HG03196 (cell line): Measurements from ENCODE around the gene GK2.

ENCODE experiments used
- ATAC-seq: cut with Tn5 transposase; IDR thresholded peaks from one replicate; pipeline ENCODE4 v1.9.1; 2021; ENCODE audit not compliant: unreplicated experiment

GK2 gene

DNA sequence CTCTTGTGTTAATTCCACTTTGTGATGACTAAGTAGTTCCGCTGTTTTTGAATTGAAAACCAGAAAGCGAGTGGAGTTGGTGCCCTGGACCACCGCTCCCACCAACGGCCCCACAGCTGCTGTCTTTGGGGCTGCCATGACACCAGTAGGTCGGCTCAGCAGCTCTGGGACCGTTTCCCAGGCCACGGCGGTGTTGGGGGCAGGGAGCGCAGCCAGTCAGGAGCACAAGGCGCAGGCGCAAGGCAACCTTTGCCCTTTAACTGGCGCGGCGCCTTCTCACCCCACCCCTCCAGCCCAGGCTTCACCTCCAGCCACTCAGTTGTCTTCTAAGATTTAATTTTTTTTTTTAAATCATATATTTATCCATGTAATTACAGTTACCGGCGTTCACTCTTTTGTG, at the start of gene GK2:
GK2 (minus strand) TSS at position 166 of the 400 bp plus-strand sequence; CDS start at position 138, 28 bp downstream.
- ATAC-seq, result no peak

DNA sequence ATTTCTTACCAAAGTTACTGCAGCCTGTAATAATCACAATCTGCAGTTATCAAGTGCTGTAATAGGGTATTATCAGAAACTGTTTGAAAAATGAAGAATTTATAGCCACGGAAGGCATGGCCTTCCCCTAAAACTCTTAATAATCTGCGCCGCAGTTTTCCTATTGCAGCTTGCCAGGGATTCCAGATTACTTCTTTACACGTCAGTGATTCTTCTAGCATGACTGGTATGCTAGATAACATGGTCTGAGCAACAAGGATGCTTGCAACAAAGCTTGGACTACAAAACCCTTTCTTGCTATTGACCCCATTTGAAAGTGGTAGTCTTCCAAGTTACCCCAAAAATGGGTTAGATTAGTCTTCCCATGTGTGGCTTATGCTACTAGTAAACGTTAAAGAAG, 47.2 kb upstream of the GK2 start:
- no peak for ATAC-seq

DNA sequence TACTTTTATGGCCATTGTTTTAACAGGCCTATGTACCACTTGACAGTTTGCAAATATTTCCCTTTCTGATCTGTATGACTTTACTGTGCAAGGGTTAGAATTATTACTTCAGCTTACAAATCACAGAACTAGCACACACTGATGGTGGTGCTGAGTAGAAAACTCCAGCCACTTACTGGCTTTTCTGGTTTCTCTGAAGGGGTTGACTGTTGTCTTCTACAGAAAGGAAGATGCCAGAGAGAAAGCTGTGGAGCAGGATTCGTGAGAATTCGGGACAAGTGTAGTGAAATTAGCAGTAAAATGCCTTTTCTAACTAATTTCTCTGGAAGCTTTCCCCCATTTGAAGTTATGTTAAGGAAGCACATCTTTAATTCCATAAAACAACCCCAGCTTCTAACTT, 46.6 kb upstream of the GK2 start:
- no peak for ATAC-seq

DNA sequence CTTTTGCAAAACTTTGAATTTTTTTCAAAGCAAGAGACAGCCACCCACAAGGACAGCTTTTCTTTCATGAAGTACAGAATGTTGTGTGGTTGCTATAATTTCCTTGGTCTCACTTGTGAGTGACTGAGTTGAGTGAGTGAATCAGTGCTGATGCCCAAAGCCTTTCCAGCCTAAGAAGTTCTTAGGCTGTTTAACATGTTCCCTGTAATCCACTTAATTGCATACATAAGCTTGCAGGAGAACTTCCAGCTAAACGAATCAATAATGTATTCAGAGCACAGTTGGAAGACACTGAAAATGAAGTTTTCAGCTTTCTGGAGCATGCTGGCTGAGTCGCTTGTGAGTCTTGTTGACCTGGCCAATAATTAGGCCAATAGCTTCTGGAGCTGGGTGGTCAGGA, 42.0 kb upstream of the GK2 start:
- ATAC-seq, result no peak

DNA sequence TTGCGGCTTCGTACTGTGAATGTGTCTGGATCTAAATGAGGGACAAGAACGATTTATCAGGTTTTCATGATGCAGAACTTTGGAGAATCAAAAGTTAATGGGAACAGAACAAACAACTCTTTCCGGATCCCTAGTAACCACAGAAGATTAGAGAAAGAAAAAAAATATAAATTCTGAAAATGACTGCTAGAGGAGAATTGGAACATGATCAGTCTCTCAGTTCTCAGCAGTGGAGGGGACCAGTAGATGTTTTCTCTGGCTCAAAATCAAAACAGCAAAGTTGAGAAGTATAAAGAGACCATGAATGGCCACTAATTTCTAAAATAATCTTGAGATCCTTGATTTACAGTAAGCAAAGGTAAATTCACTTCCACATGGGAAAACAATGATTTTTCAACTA, 38.1 kb upstream of the GK2 start:
- ATAC-seq, result no peak

DNA sequence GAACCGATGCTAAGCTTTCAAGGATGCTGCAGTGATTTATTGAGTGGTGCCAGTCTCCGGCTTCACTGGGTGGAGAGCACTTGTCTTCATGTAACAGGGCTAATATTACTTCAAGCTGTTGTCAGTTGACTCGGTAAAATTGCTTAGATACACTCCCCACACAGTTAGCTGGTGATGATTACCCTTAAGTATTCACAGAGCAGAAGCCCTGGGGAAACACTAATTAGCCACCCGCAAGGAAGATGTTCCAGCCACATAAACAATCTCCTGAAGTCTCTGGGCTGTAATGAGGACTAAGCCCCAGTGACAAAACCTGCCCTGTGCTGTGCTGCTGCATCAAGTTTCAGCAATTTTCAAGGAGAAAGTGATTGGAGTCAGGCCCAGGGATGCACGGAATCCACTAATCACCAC, 37.3 kb upstream of the GK2 start:
- ATAC-seq, result no peak

DNA sequence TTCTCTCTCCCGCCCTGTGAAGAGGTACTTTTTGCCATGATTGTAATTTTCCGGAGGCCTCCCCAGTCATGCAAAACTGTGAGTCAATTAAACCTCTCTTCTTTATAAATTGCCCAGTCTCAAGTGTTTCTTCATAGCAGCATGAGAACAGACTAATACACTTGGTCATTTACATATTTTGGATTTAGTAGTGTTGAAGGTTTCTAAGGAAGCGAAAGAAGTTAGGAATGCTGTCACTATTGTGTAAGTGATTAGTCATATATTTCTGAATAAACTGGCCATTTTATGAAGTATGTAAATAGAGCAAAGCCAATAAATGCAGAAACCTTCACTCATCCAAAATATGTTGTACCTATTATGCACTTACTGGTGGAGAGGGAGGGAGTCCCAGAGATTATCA, 34.4 kb upstream of the GK2 start:
- no peak for ATAC-seq

DNA sequence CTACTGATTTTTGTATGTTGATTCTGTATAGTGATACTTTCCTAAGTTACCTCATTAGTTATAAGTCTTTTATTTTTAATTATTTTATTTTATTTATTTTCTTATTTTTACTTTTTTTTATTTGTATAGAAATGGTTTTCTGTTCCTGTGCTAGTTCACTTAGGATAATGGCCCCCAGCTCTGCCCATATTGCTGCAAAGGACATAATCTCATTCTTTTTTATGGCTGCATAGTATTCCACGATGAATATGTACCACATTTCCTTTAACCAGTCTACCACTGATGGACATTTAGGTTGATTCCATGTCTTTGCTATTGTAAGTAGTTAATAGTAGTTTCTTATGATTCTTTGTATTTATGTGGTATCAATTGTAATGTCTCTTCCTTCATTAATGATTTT, 31.5 kb upstream of the GK2 start:
- ATAC-seq, result no peak

DNA sequence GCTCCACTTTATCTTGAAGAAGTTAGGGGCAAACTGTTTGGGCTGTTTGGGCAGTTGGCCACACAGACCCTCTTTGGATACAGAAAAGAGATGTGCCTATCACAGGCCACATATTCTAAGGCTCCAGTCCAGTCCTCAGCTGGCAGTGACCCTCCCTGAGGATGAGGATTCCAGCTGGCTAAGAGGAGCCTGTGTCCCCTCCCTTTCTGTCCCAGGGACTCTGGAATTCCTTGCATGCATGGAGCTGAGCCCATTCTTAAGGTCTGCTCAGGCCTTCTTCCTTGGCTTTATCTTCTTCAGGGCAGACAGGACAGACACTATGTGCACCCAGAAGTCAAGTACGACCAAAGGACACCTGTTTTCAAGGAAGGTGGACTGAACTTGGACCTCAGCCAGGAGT, 23.8 kb upstream of the GK2 start:
- no peak for ATAC-seq

DNA sequence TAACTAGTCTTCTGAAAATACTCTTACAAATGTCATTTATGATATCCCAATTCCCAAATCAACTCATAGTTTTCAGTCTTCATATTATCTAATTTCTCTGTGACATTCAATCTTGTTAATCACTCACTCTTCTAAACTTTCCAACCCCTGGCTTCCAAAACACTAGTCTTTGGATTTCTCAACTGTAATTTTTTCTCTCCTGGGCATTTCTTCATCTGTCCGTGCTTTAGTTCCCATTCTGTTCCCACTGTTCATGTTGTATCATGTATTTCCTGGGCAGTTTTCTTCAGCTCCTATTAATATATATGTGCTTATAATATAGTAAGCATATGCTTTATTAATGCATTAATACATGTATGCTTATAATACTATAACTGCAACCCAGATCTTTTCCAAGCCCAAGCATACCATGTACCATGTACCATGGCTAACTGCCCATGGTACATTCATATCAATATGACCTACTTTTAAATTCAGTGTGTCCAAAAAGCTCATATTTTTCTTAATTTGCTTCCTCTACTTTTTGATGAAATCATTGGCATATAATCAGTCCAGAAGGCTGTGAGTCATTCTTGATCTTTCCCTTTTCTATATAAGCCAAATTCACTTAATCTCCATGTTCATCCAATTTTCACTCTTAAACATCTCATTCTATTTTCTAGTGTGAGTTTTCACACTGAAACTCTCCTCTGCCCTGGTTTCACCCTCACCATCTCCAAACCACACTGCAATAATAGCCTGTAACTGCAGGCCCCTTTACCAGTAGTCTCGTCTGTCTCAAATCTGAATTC, 21.3 kb upstream of the GK2 start:
- no peak for ATAC-seq

DNA sequence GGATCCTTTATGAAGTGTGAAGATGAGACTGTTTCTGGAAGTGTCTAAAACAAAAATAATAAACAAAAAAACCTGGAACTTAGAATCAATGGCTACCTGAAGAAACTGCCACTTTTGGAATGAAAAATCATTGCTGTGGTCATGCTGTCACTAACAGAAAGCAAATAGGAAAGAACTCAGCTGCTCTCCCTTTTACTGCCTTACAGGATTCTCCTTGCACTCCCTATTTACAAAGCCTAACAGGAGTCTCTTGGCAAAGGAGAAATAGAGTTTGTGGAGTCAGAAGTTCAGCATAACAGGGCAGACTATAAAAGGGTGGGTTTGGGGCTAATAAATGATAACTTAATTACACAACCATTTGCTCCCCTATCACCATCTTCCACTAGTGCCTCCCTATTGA, 19.0 kb upstream of the GK2 start:
- ATAC-seq, result no peak

DNA sequence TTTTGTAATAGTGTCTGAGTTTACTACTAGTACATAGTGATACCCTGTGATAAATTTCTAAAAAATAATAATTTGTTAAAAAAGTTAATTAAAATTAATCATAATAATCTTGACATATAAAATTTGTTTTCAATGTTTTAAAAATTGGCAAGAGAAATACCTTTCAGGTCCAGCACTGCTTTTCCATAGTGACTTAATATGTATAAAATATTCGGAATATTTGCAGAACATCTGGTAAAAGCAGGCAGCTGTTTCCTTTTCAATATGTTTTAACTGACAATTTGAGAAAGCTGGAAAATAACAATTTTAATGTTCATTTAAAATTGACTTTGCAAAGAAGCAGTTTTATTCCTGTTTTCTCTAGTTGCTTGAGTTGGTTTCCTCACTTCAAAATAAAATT, 17.6 kb upstream of the GK2 start:
- ATAC-seq, result no peak

DNA sequence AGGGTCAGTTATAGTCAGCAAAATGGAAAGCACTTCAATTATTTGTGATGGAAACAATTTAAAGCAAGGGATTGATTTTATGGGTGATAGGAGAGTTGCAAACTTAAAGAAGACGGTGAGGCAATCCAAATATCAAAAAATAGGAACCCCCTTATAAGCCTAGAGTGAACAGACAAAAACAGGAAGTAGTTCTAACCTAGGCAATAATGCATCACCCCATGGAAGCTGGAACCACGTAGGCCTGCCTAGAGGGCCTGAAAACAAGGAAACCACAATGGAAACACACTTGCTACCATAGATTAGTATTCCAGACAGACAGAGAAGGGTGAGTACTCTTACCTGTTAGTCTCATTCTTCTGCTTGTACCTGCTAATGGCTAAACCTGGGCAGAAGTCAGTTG, 13.5 kb upstream of the GK2 start:
- ATAC-seq, result no peak

DNA sequence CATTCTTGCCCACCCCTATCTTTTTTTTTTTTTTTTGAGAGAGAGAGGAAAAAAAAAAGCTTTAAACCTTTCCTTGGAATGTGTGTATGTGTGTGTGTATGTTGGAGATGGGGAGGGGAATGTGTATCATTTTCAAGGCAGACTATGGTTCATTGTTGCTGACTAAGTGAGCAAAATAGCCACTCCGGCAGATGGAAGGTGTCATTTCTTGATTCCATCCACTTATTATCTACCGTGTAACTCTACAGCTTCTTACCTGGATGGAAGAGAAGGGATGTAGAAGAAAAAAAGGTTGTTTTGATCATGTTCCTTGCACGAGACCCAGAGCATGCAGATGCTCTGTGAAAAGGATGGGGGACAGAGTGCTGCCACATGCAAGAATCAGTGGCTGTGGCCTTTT, 5.9 kb upstream of the GK2 start:
- ATAC-seq, result no peak

DNA sequence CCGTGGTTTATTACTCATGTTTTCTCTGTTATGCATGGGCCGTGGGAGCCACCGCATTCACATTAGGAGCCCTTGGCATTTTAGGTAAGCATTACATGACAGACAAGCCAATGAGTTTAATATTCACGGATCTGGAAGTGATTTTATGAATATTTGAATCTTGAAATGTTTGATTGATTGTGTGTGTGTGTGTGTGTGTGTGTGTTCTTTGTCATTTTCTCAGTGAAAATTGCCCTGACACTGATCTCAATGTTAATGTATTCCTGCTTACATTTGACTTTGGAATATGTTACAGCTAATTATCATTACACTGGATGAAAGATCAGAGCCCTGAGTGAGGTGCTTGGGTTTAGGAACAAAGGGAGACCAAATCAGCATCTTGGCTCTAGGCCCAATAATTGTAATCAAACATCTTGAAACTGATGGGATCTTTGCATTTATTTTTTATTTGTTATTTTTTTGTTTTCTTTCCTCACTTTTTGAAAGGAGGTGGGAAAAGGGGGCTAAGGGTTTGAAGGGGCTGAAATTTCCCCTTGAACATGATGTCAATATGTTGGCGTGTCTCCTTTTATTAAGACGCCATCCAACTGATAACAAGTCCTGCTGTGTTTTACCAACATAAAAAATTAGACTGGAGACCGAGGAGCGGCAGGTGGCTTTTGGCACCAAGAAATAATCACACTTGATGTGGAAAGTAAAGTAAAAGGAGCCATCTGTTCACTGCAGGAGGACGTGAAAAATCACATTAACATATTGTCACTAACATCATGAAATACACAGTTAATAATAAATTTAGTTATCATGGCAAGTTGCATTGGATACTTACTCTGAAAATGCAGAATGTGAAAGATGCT, 5.2 kb upstream of the GK2 start:
- no peak for ATAC-seq

DNA sequence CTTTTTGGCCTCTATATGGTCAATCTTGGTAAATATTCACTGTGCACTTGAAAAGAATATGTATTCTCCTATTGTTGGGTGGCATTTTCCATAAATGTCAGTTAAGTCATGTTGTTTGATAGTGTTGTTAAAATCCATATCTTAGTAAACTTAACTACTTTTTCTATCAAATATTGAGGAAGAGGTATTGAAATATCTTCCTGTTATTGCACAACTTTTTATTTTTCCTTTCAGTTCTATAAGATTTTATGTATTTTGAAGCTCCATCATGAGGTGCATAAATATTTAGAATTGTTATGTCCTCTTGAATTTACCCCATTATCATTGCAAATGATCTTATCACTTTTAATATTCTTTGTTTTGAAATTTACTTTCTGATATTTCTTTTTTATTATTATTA, 3.4 kb downstream of the GK2 start:
- no peak for ATAC-seq

DNA sequence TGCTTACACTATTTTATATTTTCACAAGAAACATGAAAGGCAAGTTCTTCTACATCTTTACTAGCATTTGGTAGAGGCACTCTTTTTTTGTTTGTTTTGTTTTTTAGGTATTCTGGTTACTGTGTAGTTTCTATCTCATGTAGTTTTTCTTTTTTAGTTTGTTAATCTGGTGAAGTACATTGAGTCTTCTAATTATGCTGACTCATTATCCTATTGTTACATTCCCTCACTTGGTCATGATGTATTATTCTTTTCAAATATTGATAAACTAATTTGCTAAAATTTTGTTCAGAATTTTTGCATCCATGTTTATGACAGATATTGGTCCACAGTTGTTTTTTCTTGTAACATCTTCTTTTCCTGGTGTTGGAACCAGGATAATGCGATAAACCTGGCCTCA, 4.7 kb downstream of the GK2 start:
- no peak for ATAC-seq

DNA sequence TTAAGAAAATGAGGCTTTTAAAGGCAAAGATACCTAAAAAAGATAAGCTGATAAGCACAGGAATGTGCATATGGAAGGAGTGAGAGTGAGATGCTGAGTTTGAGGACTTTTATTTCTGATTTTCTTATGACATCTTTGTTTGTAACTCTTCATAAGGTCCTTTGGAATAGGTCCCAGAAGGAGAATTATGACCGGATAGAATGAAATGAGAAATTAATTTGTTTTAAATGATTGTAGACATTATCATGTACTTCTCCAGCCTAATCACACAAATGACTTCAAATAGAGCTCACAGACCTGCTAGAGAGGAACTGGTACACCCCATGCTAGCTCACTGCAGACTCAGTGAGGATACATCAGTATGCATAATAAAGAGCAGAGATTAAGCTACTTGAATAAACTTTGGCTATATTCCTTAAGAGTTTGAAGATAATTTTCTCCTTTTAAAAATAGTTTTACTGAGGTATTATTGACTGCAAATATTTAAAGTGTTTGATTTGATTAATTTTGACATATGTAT, 5.6 kb downstream of the GK2 start:
- no peak for ATAC-seq

DNA sequence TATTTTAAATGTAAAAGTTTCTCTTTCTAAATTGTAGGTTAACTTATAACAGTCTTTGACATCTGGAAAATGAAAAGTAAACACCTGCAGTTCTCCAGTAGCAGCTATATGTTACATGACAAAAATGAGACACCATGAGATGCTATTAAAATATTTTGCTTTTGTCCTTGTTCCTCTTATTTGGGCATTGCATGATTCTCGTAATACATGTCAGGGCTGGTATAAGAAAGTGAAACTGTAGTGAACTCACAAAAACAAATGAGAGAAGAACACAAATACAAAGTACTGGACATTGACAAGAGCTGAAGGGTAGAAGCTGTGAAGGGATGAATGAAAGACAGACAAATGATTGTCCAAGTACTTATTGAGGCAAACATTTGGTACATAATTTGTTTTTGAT, 9.0 kb downstream of the GK2 start:
- ATAC-seq, result no peak

DNA sequence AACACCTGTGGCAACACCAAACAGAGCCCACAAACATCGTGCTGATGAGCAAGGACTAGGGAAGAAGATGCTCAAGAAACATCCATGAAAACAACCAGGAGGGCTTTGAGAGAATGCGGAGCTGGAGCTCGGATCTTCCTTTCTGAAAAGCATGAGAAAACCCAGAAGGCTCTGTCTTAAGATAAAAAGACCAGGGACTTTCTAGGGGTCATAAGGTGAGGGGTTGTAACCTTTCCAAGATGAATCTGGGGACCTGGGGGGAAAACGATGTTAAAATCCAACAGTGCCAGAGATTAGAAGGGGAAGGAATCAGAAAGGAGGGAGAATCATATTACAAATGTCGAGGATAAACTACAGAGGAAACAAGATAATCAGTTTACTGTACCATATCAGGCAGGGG, 10.1 kb downstream of the GK2 start:
- ATAC-seq, result no peak

DNA sequence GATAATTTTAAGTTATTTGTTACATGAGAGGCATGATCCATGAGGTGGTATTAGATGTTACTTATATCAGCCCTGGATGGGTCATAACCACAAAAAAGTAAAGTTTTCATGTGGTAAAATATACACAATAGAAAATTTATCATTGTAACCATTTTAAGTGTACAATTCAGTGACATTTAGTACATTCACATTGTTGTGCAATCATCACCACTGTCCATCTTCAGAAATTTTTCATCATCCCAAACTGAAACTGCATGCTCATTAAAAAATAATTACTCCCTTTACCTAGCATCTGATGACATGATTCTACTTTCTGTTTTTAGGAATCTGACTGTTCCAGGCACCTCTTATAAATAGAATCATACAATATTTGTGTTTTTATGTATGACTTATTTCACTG, 11.2 kb downstream of the GK2 start:
- no peak for ATAC-seq

DNA sequence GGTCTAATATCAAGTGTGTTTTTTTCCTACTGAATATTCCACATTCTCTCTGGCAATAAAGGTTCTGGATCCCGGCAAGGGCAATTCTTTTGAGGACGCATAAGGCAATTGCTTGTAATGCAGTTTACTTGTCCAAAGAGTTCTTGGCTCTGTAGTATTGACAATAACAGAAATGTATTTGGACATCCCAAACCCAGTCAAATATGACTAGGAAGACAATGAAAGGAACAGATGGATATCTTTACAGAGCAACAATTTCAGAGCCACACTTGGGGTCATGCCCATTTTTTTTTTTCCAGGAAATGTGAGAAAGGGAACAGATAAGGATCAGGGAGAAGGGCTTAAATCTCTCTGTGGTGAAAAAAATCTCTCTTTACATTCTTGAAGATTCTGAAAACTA, 12.2 kb downstream of the GK2 start:
- no peak for ATAC-seq
